NCI-H2171 (cell line): ENCODE measurements around the gene PRR23A.

ENCODE experiments used
- DNase-seq: peaks from one replicate; lab custom pipeline; 2025; lab: John Stamatoyannopoulos, UW

The PRR23A gene

DNA sequence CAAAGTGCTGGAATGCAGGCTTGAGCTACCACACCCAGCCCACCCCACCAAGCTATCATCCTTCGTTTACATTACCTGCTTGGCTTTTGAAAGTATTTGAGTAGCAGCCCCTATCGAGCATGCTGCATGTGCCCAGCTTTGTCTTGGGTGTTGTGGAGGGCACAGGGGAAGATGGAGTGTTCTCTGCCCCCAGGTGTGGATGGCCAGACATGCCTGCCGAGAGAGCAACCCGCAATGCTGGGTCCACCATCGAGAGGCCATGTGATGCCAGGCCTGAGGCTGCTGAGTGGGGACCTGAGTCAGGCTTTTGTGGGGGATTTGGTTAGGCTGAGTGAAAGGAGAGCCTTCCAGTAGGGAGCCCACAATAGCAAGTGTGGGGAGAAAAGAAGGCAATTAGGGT lies 33.1 kb downstream of the PRR23A start:
- DNase-seq = no peak

- peak; percentile 43 for DNase-seq
Observed at GRCh38 chr3:138971766-138972320, 34.2 kb downstream of the PRR23A start.

DNA sequence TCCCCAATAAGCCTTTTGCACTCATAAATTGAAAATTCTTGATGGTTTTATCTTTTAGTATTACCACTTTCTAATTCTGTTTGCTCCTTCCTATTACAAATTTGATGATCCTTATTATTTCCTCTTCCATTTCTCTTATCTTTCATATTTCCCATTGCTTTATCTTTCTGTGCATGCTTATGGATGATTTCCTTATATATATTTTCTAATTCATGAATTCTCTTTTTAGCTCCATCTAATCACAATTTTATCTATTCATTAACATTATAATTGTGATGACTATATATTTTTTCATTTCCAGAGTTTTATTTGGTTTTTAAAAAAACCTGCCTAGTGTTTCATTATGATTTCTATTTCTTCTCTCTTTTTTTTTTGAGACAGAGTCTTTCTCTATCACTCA lies 41.1 kb downstream of the PRR23A start:
- DNase-seq = no peak

- DNase-seq = no peak
Observed at GRCh38 chr3:138964264-138964663, 41.8 kb downstream of the PRR23A start.

- DNase-seq = no peak
Observed at GRCh38 chr3:138962854-138963560, 43.1 kb downstream of the PRR23A start.

GRCh38 chr3:138960417-138960852 lies 45.6 kb downstream of the PRR23A start:
- DNase-seq = no peak
